ENCODE data around the gene HEXD.

DNA sequence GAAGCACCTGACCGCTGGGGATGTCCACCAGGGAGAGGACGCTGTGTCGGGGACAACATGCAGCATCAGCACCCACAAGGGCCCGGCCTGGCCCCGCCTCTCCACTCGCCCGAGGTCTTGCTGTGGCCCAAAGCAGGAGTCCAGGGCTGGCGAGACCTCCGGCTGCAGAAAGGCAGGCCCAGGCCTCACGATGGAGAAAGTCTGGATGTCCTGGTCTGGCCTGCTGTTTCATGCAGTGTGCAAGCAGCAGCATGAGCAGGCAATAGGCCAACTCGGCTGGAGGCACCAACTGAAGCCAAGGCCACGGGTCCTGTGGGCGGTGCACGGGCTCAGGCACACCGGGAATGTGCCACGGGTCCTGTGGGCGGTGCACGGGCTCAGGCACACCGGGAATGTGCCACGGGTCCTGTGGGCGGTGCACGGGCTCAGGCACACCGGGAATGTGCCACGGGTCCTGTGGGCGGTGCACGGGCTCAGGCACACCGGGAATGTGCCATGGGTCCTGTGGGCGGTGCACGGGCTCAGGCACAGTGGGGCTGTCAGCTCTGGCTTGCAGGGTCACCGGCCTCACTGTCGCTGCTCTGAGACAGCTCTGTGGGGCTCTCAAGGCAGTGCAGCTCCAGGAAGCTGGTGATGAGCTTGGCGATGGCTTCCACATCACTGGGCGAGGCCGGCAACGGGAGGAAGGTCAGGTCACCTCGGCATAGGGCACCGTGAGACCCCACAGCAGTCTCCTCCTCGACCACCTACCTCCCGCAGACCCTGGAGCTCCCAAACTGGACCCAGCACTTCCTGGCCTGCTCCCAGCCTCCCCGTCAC, 25.5 kb downstream of the HEXD start:
- TF ChIP-seq CTCF (IDR thresholded peaks at IDR 0.05; ENCODE audit: borderline replicate concordance, extremely low read depth, low read length, poor library complexity, severe bottlenecking) (no peak), EZH2 (IDR thresholded peaks at IDR 0.05; ENCODE audit: borderline replicate concordance, low read depth, low read length, severe bottlenecking) (no peak)

Measured in DND-41 (cell line).